ENCODE measurements around the gene RAB40C.

The RAB40C gene

DNA sequence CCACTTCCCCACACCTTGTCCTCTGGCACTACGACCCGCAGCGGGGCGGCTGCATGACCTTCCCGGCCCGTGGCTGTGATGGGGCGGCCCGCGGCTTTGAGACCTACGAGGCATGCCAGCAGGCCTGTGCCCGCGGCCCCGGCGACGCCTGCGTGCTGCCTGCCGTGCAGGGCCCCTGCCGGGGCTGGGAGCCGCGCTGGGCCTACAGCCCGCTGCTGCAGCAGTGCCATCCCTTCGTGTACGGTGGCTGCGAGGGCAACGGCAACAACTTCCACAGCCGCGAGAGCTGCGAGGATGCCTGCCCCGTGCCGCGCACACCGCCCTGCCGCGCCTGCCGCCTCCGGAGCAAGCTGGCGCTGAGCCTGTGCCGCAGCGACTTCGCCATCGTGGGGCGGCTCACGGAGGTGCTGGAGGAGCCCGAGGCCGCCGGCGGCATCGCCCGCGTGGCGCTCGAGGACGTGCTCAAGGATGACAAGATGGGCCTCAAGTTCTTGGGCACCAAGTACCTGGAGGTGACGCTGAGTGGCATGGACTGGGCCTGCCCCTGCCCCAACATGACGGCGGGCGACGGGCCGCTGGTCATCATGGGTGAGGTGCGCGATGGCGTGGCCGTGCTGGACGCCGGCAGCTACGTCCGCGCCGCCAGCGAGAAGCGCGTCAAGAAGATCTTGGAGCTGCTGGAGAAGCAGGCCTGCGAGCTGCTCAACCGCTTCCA, 43.6 kb downstream of the RAB40C start:
- no peak for DNase-seq

DNA sequence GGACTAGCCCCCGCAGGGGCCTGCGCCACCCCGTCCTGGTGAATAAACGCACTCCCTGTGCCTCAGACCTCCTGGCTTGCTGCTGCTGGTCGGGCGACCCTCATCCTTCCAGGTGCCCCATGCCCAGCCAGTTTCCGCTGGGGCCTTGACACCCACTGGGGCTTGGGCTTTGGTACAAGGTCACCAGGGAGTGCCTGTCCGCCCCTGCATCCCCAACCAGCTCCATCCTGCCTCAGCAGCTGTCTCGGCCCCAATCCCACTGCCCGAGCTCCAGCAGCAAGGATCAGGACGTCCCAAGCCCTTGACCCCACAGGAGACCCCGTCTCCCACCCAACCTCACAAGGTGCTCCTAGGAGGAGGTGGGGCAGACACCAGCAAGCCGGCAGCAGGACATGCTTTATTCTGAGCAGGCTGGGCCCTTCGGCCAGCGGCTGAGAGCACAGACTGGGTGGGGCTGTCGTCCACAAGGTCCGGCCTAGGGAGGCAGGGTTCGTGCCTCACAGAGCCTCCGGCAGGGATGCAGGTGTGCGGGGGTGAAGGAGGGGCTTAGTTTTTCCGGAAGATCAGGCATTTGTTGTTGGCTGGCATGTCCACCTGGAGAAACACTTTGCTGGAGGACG, 44.3 kb downstream of the RAB40C start:
- no peak for DNase-seq

DNA sequence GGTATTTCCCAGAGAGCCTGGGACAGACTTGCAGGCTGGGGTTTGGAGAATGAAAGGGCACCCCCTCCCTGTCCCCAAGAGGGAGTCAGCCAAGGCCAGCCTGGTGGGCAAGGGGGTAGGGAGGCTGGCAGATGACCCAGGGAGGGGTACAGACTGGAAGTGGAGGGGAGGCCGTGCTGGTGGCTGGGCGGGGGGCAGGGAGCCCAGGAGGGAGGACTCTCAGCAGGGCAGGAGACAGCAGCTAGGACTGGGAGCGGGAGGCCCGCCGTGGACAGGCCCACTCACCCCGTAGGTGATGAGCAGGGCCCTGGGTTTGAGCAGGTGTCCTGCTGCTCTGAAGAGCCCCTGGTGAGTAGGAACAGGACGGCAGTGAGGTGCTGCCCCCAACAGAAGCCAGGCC, 45.1 kb downstream of the RAB40C start:
- DNase-seq: no peak

DNA sequence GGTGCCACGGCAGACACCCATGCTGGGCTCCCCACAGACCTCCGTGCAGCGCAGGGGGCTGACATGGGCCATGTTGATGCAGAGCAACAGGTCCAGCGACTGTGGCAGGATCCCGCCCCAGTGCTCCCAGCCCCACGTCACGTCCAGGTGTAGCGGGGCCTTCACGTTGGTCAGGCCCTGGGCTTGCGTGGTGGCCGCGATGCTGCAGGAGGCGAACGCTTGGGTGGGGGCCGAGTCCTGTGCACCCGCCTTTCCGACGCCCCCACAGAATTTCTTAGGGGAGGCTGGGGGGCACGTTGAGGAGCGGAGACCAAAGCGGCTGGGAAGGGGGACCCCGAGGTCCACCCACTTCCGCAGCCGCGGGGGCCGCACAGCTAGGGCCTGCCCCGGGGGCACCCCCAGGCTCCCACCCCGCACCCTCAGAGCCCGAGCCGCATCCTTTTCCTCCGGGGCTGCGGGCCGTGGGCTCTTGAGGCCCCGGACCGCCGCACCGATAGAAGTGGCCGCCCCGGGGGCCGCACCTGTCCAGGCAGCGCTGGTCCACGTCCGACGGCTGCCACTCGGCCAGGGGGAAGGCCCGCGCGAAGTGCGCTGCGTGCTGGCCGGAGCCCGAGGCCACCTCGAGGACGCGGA, 45.8 kb downstream of the RAB40C start:
- no peak for DNase-seq

DNA sequence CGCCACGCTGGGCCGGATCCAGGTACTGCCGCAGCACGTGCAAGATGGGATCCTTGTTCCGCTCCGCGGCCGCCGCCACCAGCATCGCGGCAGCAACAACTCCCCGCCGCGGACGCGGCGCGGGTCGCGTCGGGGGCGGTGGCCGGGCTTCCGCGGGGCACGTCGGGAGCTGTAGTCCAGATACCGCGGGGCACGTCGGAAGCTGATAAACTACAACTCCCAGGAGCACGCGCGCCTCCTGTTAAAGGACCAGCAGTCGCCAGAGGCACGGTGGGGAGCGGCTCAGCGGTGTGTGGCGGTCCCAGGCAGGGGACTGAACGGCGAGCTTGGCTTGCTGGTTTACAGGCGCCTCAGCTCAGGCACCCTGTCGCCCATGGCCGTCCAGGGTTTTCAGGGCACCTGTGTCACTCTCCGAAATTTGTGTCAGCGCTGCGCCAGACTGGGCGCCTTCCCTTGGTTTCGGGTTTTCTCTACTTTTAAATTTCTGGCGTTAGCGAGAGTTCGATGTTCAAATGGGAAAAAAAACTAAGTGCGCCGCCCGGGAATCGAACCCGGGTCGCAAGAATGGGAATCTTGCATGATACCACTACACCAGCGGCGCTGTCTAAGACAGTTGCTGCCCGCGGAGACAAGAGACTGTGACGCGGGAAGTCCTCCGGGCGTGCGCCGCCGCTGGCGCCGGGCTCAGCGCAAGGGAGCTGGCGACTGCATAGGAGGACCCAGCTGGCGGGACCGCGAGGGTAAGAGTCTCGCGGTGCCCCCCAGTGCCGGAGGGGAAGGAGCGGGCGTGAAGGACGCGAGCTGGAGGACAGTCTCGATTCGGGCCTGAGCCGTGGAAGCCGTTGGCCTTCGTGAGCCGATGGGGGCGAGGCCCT, 46.6 kb downstream of the RAB40C start, which contains the start of gene METTL26:
Gene METTL26, minus strand, starts transcription at position 100 of the 875 bp plus-strand sequence. Its CDS starts 15 bp downstream, at position 85.
- peak; percentile 94 for DNase-seq

DNA sequence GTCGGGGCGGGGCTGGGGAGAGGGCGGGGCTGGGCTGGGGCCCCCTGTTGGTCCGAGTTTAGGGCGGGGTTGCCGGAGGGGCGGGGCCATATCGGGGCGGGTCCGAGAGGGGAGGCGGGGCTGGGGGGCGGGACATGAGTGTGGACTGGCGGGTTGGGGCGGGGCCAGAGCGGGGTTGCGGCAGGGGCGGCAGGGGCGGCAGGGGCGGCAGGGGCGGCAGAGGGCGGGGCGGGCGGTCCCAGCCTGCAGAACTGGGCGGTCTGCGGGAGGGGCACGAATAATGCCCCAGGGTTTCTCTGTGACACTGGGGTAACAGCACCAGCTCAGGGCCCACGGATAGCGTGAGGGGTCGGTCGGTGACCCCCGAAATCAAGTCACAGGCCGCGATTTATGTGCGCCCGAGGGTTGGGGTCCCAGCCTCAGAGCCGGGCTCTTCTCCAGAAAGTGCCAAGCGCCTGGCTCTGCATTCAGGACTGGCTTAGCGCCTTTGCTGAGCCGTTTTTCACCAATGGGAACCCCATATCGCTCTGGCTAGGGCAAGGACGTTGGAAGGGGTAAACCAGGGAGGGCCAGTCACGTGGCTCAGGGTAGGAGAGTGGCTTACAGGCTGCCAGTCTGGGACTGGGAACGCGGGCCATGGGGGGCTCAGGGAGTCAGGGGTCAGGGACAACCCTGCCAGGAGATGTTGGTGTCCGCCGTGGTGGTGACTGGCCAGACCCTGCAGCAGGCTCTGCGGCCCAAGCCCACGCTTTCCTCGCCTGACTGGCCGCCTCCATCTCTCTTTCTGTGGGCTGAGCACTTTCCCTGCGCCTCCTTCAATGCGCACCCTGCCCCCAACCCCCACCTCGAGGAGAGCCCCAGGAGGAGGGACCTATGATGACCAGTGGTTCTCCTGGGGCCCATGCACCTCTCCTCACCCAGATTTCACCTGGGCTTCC, 47.5 kb downstream of the RAB40C start:
- peak; percentile 88 for DNase-seq

DNA sequence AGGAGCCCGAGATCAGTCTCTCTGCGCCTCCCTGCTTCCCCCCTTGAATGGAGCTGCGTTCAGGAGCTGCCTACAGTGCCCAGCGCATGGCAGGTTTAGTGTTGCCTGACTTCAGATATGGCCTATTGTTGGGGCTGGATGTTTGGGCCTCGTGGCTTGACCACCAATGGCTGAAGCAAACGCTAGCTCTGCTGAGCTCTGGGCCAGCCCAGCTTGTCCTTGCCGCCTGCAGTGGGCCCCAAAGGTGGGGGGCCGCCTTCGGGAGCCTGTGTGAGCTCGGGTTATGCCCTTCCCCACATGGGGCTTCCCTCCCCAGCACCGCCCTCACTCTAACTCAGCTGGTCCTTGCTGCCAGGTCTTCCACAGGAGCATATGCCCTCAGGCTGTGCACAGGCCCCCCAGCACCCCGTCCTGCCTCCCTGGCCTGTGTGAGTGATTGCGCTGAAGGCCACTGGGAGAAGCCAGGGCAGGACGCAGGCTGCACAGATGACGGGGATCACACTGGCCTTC, 48.2 kb downstream of the RAB40C start:
- no peak for DNase-seq

DNA sequence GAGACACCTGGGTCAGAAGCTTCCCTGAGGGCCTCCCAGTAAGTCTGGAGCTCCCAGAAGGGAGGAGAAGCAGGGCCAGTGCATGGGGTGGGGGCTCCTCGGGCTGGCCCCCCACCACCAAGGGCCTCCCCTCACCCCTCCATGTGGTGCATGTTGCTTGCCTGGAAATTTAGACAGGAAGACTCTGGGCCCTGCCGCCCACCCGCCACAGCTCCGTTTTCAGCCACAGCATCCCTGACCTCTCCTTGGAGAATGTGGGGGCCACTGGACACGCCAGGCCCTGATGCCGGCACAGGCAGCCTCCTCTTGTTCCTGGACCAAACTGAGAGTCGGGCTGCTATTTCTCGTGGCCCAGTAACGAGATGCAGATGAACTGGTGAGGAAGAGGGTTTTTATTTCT, 49.0 kb downstream of the RAB40C start:
- DNase-seq: no peak

DNA sequence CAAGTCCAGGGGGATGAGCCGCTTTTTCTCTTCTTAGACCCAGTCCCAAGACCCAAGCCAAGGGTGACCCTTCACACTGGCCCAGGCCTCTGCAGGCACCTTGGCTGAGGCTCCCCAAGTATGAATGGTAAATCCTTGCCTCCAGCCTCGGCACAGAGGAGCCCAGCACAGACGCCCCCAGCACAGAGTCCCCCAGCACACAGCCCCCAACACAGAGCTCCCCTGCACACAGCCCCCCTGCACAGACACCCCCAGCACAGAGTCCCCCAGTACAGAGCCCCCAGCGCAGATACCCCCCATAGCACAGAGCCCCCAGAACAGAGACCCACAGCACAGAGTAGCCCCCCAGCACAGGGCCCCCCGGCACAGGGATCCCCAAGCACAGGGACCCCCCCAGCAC, 50.7 kb downstream of the RAB40C start:
- DNase-seq: no peak

DNA sequence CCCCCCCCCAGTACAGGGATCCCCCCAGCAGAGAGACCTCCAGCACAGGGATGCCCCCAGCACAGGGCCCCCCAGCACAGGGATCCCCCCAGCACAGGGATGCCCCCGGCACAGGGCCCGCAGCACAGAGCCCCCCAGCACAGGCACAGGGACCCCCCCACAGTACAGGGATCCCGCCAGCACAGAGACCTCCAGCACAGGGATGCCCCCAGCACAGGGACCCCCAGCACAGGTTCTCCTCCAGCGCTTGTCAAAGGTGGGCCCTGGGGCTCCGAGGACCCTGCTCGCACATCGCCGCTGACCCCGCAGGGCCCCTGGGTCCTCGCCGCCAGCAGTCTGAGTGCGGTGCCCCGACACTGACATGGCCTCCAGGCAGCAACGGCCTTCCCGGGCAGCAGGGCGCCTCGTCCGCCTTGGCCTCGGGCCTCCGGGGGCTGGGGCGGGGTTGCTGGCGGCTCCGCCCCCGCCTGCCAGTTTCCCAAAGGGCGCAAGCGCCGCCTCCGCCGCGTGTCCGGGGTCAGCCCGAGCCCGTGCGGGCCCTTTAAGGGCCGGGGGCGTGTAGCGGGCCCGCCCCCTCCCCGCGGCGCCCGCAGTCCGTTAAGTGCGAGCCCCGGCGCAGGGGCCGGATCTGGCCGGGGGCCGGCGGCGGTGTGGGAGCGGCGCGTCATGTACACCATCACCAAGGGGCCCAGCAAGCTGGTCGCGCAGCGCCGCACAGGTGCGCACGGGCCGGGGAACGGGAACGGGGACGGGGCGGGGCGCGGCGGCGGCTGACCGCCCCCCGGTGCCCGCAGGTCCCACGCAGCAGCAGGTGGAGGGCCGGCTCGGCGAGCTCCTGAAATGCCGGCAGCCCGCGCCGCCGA, 51.7 kb downstream of the RAB40C start, which contains the start of gene MCRIP2:
Gene MCRIP2, plus strand, starts transcription at position 503 of the 863 bp plus-strand sequence. Its CDS starts 164 bp downstream, at position 667.
- peak; percentile 61 for DNase-seq

DNA sequence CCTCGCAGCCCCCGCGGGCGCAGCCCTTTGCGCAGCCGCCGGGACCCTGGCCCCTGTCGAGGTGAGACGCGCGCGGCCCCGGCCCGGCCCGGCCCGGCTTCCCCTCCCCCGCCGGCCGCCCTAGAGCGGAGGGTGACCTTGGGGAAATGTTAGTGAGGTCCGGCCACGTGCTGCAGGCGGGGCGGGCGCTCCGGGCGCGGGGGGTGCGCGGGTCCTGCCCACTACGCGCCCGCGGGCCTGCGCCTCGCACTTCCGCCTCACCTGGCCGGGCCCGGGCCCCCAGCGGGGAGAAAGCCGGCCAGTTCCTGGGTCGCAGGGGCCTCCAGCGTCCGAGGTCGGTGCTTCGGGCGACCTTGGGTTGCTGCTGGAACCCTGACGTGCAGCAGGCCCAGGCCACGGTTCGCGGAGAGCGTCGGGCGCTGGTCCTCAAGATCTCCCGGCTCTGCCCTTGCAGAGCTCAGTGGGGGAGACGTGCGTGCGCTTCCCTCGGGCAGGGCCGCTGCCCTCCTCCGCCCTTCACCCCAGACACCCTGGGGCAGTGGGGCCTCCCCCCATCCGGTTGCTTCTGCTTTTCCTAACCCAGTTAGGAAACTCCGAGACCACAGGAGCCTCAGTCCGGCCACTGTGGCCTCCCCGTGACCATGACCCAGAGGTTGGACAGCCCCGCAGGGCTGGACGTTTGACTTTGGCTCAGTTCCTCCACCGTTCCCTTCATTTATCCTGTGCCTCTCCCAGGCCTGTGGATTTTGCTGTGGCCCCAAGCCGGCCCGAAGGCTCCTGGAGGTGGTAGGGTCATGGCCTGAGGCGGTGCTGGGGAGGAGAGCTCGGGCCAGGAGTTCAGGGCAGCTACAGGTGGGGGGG, 52.6 kb downstream of the RAB40C start:
- DNase-seq: no peak

DNA sequence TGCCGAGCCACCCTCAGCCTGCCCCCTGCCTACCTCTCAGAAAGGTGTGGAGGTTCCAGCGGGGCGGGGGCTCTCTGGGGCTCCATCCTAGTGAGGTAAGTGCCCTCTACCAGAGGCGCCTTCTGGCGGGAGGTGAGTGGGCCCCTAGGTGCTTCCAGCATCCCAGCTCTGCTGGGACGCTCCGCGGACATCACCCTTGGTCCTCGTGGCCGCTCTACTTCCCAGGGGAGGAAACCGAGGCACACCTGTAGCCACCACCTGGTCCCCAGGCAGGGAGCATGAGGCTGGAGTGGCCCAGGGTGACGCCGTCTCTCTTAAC, 53.1 kb downstream of the RAB40C start:
- DNase-seq: no peak

DNA sequence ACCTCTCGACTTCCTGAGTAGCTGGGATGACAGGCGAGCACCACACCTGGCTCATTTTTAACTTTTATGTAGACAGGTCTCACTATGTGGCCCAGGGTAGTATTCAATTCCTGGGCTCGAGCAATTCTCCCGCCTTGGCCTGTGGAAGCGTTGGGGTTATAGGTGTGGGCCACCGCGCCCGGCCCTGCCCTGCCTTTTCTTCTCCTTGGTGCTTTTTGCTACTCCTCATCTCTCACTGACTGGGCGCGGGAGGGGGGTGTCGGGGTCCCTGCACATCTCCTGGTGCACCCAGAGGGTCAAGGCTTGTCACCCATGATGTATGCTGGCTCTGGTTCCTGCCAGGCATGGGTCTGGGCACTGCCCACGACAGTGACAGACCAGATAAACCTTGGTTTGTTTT, 54.7 kb downstream of the RAB40C start:
- DNase-seq: no peak

DNA sequence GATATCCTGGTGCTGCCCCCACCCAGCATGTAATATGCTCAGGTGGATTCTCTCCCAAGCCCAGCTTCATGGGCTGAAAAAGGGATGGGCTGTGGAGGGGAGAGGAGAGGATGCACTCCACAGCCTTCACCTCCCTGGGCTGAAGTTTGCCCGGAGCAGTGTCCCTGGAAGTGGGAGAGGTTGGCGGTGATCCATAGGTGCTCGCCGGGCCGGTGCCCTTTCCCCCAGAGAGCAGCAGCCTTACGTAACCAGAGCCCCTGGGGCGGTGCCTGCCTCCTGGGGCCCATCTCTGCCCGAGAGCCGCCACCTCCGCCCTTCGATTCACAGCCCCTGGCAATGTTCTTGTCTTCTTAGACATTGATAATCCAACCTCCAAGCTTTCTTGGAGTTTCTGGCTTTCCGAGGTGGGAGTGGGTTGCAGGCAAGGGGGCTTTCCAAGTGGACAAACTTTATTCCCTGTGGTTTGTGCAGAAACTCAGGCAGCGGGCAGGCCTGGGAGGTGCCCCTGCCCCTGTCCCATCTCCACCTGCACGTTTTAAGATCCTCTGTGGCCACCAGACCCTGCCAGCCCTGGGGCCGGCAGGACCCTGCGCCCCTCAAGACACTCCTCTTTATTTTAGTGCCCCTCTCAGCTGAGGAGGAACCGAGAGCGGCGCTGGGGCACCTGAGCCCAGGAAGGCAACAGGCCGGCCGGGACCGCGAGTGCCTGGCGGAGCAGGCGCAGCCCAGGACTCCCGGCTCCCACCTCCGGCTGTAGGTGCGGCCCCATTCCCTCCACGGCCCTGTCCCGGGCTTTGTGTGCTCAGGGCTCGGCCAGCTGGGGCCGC, 56.2 kb downstream of the RAB40C start:
- no peak for DNase-seq

DNA sequence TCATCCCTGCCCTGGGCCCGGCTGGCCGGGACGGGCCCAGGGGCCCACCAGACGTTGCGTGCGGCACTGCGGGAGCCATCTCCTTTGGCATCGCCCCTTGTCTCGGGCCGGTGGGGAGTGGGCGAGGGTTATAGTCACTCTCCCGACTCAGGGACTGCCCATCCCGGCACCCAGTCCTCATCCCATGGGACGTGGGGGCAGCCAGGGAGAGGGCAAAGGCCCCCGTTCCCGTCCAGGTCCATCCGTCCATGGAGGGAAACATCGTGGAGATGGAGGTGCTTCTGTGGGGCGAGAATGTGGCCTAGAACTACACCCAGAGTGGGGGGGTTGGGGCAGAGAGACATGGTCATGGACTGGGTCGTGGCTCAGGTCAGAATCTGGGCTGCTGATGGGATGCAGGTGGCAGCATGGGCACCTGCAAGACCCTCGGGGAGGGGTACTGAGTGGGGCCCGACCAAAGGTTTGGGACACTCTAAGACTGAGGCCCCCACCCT, 56.9 kb downstream of the RAB40C start:
- no peak for DNase-seq

DNA sequence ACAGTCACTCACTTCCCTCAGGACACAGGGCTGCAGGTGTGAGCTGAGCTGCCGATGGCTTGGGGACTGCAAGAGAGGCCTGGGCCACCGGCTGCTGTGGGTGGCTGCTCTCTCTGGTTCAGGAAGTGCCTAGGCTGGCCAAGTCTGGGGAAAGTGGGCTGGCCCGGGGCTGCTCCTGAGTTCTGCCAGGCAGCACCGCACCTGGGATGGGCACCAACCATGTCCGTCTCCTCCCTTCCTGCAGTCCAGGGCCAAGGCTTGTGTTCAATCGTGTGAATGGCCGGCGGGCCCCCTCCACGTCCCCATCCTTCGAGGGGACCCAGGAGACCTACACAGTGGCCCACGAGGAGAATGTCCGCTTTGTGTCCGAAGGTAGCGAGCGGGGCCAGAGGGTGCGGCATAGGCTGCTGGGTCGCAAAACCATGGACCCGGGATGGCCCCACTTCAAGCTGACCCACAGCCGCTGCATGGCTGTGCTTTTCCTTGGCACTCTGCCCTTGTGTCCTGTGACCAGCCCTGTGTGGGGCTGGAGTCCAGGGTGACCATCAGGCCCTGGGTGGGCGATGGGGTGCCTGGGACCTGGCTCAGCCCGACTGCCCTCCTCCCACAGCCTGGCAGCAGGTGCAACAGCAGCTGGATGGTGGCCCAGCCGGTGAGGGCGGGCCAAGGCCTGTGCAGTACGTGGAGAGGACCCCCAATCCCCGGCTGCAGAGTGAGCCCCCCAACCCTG, 57.5 kb downstream of the RAB40C start:
- DNase-seq: no peak

DNA sequence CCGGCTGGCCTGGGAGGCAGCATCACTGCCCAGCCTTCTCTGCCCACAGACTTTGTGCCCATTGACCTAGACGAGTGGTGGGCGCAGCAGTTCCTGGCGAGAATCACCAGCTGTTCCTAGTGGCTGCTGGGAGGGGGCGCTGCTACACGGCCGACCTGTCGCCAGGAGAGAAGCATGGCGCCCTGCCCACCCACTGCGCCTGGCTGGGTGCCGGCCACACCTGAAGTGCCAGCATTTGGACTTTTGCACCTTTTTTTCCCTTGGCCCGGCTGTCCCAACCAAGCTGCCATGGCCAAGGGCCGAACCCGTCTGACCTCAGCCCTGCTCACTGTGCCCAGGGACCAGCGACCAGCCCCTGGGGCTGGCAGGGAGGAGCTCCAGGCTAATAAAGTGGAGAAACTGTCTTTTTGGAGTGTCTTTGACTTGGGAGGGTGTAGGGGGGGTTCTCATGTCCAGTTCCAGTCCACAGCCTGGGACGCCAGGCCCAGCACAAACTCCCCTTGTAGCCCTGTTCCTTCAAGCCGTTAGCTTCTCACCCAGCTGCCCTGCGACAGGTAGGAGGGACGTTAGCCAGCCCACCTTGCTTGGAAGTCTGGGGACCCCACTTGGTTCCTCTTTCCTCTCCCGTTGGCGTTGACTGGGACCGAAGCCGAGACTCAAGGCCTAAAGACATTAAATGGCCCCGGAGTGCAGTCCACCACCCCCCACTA, 58.4 kb downstream of the RAB40C start:
- peak; percentile 17 for DNase-seq
